RWPE2 (cell line): ENCODE results near the gene RBM47.
"Not testable (repeated sequence)": the region's sequence is repeated elsewhere in the genome, so short reads cannot be mapped to it uniquely, and the experiment has no call there.

Experiments used
- ATAC-seq: fragments of 200-7000 bp; cut with Tn5 transposase; 3 replicates; pipeline ENCODE4 v1.9.1; 2021; ENCODE audit warnings: low read depth
- DNase-seq: peaks from one replicate; pipeline ENCODE4 v3.0.0-alpha.2; 2020; ENCODE audit warnings: low spot score
- H3K27ac ChIP-seq: fragments of 450-650 bp; 2 replicates; pipeline ENCODE4 v1.5.1; 2017; ENCODE audit warnings: mild to moderate bottlenecking; ENCODE audit not compliant: poor library complexity, severe bottlenecking
- H3K27me3 ChIP-seq: fragments of 250-450 bp; sonication (Bioruptor Pico); 2 replicates; pipeline ENCODE4 v1.5.1; 2021; ENCODE audit warnings: mild to moderate bottlenecking, moderate library complexity; ENCODE audit not compliant: insufficient read depth, poor library complexity, severe bottlenecking
- H3K36me3 ChIP-seq: fragments of 250-450 bp; sonication (Bioruptor Pico); 2 replicates; pipeline ENCODE4 v1.5.1; 2020; ENCODE audit warnings: low read depth, mild to moderate bottlenecking, moderate library complexity
- H3K4me1 ChIP-seq: fragments of 250-450 bp; sonication (Bioruptor Pico); 2 replicates; pipeline ENCODE4 v1.5.1; 2021; ENCODE audit warnings: mild to moderate bottlenecking, moderate library complexity; ENCODE audit not compliant: insufficient read depth, poor library complexity, severe bottlenecking
- H3K4me3 ChIP-seq: fragments of 250-450 bp; sonication (Bioruptor Pico); 2 replicates; pipeline ENCODE4 v1.5.1; 2021; ENCODE audit warnings: mild to moderate bottlenecking, moderate library complexity; ENCODE audit not compliant: severe bottlenecking
- H3K9me3 ChIP-seq: fragments of 250-450 bp; sonication (Bioruptor Pico); 2 replicates; pipeline ENCODE4 v1.5.1; 2021; ENCODE audit warnings: mild to moderate bottlenecking, moderate library complexity; ENCODE audit not compliant: severe bottlenecking
- TF ChIP-seq, protein P1 (sequence below): fragments of 450-650 bp; IDR thresholded peaks from one replicate; pipeline ENCODE4 v1.5.1; 2017; ENCODE audit warnings: mild to moderate bottlenecking, moderate library complexity; ENCODE audit not compliant: poor library complexity, severe bottlenecking

RBM47 gene

GRCh38 chr4:40445671-40446070 is 184.0 kb downstream of the RBM47 start:
- no peak overlapping the region for H3K4me3 ChIP-seq
- H3K4me1 ChIP-seq, result peaks cover 7% of the 10 kb centered on the region

DNA sequence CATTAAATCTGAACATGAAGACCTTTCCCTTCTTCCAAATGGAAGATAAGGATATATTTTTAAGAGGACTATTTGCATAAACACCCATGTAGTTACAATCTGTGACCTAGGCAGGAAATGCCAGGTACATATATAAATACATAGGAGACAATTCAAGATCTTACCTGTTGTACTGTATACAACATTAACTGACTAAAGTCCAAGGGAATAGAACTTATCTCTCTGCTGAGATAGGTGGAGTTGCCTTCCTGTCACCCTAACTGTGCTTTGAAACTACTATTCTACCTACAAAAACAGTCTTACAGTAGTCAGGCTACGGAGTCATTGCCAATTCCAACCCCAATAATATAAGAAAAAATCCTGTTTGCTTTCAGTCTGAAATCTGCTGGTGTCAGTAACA is 188.2 kb downstream of the RBM47 start:
- H3K36me3 ChIP-seq, result no peaks in the 10 kb centered on the region
- no peak overlapping the region for H3K27ac ChIP-seq
- no peaks in the 10 kb centered on the region for H3K9me3 ChIP-seq
- DNase-seq (no peak), ATAC-seq (no peak)
- H3K27me3 ChIP-seq, result no peaks in the 10 kb centered on the region
- no peak overlapping the region for H3K4me3 ChIP-seq
- TF ChIP-seq, protein P1, sequence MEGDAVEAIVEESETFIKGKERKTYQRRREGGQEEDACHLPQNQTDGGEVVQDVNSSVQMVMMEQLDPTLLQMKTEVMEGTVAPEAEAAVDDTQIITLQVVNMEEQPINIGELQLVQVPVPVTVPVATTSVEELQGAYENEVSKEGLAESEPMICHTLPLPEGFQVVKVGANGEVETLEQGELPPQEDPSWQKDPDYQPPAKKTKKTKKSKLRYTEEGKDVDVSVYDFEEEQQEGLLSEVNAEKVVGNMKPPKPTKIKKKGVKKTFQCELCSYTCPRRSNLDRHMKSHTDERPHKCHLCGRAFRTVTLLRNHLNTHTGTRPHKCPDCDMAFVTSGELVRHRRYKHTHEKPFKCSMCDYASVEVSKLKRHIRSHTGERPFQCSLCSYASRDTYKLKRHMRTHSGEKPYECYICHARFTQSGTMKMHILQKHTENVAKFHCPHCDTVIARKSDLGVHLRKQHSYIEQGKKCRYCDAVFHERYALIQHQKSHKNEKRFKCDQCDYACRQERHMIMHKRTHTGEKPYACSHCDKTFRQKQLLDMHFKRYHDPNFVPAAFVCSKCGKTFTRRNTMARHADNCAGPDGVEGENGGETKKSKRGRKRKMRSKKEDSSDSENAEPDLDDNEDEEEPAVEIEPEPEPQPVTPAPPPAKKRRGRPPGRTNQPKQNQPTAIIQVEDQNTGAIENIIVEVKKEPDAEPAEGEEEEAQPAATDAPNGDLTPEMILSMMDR, result no peak
- no peaks in the 10 kb centered on the region for H3K4me1 ChIP-seq

More at GRCh38 chr4:40445671-40446070, 184.0 kb downstream of the RBM47 start:
- ATAC-seq (no peak), DNase-seq (no peak)
- no peaks in the 10 kb centered on the region for H3K27me3 ChIP-seq
- TF ChIP-seq, protein P1, result no peak
- H3K27ac ChIP-seq, result no peak overlapping the region
- H3K9me3 ChIP-seq, result no peaks in the 10 kb centered on the region
- no peaks in the 10 kb centered on the region for H3K36me3 ChIP-seq

DNA sequence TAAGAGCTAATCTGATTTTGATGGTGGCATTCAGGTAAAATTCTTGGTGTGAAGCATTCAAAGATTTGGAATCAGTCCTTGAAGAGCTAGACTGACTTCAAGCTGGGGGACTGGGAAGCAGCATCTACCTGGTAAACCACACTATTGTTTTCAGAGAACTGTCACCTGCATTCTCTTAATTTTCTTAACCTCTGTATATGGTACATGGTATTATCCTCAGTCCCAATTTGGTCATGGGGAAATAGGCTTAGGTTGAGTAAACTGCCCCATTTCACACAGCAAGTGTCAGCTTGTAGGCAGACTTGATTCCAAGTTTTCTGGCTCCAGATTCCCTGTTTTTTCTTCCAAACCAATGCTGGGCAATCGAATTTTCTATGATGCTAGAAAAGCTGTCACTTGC is 190.1 kb downstream of the RBM47 start:
- TF ChIP-seq, protein P1, result no peak
- no peaks in the 10 kb centered on the region for H3K27me3 ChIP-seq
- H3K36me3 ChIP-seq, result no peaks in the 10 kb centered on the region
- H3K9me3 ChIP-seq, result no peaks in the 10 kb centered on the region
- ATAC-seq (no peak), DNase-seq (no peak)
- H3K4me3 ChIP-seq, result no peak overlapping the region
- no peak overlapping the region for H3K27ac ChIP-seq
- H3K4me1 ChIP-seq, result no peaks in the 10 kb centered on the region

DNA sequence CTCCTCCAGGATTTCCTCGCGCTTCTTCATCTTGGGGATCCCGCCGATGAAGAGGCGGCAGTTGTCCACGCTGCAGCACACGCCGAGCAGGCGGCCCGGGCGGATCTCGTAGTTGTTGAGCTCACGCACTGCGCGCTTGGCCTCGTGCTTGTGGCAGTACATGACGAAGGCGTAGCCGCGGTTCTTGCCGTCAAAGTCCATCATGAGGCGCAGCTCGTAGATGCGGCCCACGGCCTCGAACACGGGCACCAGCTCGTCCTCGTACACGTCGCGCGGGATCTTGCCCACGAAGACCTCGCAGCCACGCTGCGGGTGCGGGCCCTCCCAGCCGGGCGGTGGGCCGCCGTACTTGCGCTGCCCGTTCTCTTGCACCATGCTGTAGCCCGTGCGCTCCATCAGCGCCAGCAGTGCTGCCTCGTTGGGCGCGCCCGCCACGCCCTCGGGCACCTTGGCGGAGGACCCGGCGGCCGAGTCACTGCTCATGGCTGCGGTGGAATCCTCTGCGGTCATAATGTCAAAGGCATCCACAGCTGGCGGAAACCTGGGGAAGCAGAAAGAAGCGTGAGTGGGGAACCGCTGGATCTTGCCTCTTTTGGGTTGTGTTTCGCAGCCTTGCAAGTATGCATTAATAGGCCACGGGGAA is 191.2 kb downstream of the RBM47 start:
- Histone ChIP-seq H3K4me3 (no peak overlapping the region), H3K9me3 (no peaks in the 10 kb centered on the region), H3K4me1 (no peaks in the 10 kb centered on the region), H3K27me3 (no peaks in the 10 kb centered on the region), H3K27ac (no peak overlapping the region), H3K36me3 (no peaks in the 10 kb centered on the region)
- DNase-seq, result no peak
- TF ChIP-seq, protein P1, result no peak
- ATAC-seq, result no peak

GRCh38 chr4:40437741-40438383 is 191.8 kb downstream of the RBM47 start:
- no peak overlapping the region for H3K4me3 ChIP-seq
- no peak overlapping the region for H3K27ac ChIP-seq
- no peaks in the 10 kb centered on the region for H3K27me3 ChIP-seq
- no peaks in the 10 kb centered on the region for H3K36me3 ChIP-seq
- H3K4me1 ChIP-seq, result no peaks in the 10 kb centered on the region
- ATAC-seq (no peak), DNase-seq (no peak)
- TF ChIP-seq, protein P1, result no peak
- H3K9me3 ChIP-seq, result no peaks in the 10 kb centered on the region

DNA sequence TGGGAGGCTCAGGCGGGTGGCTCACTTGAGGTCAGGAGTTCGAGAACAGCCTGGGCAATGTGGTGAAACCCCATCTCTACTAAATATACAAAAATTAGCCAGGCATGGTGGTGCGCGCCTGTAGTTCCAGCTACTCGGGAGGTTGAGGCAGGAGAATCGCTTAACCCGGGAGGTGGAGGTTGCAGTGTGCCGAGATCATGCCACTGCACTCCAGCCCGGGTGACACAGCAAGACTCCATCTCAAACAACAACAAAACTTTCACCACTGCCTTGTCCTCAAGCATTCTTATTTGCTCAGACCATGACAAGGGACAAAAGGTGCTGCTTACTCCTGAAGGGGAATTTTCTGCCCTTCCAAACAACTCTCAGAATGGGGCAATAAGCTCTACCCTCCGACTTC is 194.4 kb downstream of the RBM47 start:
- not testable (repeated sequence) for H3K9me3 ChIP-seq, H3K4me3 ChIP-seq, H3K27ac ChIP-seq, H3K36me3 ChIP-seq, H3K4me1 ChIP-seq, DNase-seq, H3K27me3 ChIP-seq, ATAC-seq
